B cell (primary cell): ENCODE results near the gene ZNF618.

Experiments
- EZH2 ChIP-seq: IDR thresholded peaks from 2 replicates; pipeline ENCODE4 v1.6.1; 2012; ENCODE audit warnings: borderline replicate concordance, low read depth, mild to moderate bottlenecking, moderate library complexity, low read length; ENCODE audit not compliant: insufficient read depth, poor library complexity, severe bottlenecking
- TF ChIP-seq, protein P1 (sequence below): fragments of 200-600 bp; IDR thresholded peaks from one replicate; pipeline ENCODE4 v1.8.0; 2022; ENCODE audit warnings: antibody characterized with exemption, mild to moderate bottlenecking

DNA sequence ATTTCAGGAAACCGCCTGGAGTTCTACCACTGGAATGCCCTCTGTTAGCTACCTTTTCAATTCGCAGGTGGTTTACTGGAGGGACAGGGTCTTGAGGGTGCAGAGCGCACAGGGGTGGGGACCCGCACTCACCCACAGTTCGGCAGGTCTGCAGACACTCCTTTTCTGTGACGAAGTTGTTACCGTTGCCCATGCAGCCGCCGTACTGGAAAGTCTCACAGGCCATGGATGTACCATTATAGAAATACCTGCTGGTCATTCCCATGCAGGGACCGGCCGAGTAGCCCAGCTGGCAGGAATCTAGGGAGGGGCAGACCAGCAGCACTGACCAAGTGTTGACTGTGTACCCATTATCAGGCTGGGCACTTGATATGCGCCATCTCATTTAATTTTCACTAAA is 185.2 kb downstream of the ZNF618 start:
- TF ChIP-seq, protein P1, sequence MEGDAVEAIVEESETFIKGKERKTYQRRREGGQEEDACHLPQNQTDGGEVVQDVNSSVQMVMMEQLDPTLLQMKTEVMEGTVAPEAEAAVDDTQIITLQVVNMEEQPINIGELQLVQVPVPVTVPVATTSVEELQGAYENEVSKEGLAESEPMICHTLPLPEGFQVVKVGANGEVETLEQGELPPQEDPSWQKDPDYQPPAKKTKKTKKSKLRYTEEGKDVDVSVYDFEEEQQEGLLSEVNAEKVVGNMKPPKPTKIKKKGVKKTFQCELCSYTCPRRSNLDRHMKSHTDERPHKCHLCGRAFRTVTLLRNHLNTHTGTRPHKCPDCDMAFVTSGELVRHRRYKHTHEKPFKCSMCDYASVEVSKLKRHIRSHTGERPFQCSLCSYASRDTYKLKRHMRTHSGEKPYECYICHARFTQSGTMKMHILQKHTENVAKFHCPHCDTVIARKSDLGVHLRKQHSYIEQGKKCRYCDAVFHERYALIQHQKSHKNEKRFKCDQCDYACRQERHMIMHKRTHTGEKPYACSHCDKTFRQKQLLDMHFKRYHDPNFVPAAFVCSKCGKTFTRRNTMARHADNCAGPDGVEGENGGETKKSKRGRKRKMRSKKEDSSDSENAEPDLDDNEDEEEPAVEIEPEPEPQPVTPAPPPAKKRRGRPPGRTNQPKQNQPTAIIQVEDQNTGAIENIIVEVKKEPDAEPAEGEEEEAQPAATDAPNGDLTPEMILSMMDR: no peak
- TF ChIP-seq EZH2: no peak
